DND-41 (cell line): ENCODE results near the gene ATP6V1C2.
A peak's percentile ranks its signal among the peaks of the same experiment; 100 is the strongest.

Experiments
- ATAC-seq: fragments of 200-7000 bp; cut with Tn5 transposase; 3 replicates; pipeline ENCODE4 v1.9.1; 2021; ENCODE audit warnings: low read depth; ENCODE audit not compliant: insufficient read depth
- DNase-seq: peaks from one replicate; pipeline ENCODE4 v3.0.0-alpha.2; 2020
- H2AFZ ChIP-seq: 2 replicates; pipeline ENCODE4 v1.6.0; 2012; ENCODE audit warnings: low read depth, low read length
- H3K27ac ChIP-seq: 2 replicates; pipeline ENCODE4 v1.5.1; 2012; ENCODE audit warnings: low read length, inconsistent platforms
- H3K27me3 ChIP-seq: fragments of 200-600 bp; sonication (generic); 2 replicates; pipeline ENCODE4 v1.6.0; 2012; ENCODE audit warnings: low read length, mild to moderate bottlenecking, inconsistent platforms; ENCODE audit not compliant: insufficient read depth, poor library complexity
- H3K36me3 ChIP-seq: 2 replicates; pipeline ENCODE4 v1.5.1; 2012; ENCODE audit warnings: low read length, inconsistent platforms; ENCODE audit not compliant: insufficient read depth
- H3K4me1 ChIP-seq: 2 replicates; pipeline ENCODE4 v1.5.1; 2012; ENCODE audit warnings: mild to moderate bottlenecking, low read length; ENCODE audit not compliant: insufficient read depth
- H3K4me2 ChIP-seq: 2 replicates; pipeline ENCODE4 v1.6.0; 2012; ENCODE audit warnings: mild to moderate bottlenecking, moderate library complexity, low read length, inconsistent platforms; ENCODE audit not compliant: insufficient read depth
- H3K4me3 ChIP-seq, 2 experiments: fragments of 200-600 bp in 1 of 2; shearing (Covaris generic) in 1 of 2; 2 replicates each; pipeline ENCODE4 v1.5.1; 2012 to 2016; ENCODE audit warnings: inconsistent platforms in 2 of 2, low read length in 2 of 2, mild to moderate bottlenecking in 2 of 2, low read depth in 1 of 2, moderate library complexity in 1 of 2
- H3K79me2 ChIP-seq: 2 replicates; pipeline ENCODE4 v1.6.0; 2012; ENCODE audit warnings: low read length, inconsistent platforms; ENCODE audit not compliant: insufficient read depth
- H3K9ac ChIP-seq: 2 replicates; pipeline ENCODE4 v1.6.0; 2012; ENCODE audit warnings: low read depth, mild to moderate bottlenecking, inconsistent platforms, low read length, moderate library complexity
- H3K9me3 ChIP-seq: 2 replicates; pipeline ENCODE4 v1.5.1; 2012; ENCODE audit warnings: low read length, moderate library complexity, mild to moderate bottlenecking, inconsistent platforms; ENCODE audit not compliant: insufficient read depth, severe bottlenecking
- H4K20me1 ChIP-seq: 2 replicates; pipeline ENCODE4 v1.6.0; 2012; ENCODE audit warnings: low read length; ENCODE audit not compliant: insufficient read depth
- CTCF ChIP-seq: IDR thresholded peaks from 2 replicates; pipeline ENCODE4 v1.5.1; 2012; ENCODE audit warnings: borderline replicate concordance, low read length, moderate library complexity, mild to moderate bottlenecking; ENCODE audit not compliant: poor library complexity, severe bottlenecking; ENCODE audit errors: extremely low read depth
- EZH2 ChIP-seq: IDR thresholded peaks from 3 replicates; pipeline ENCODE4 v1.6.1; 2012; ENCODE audit warnings: borderline replicate concordance, low read depth, mild to moderate bottlenecking, moderate library complexity, low read length, inconsistent platforms; ENCODE audit not compliant: severe bottlenecking

The ATP6V1C2 gene

DNA sequence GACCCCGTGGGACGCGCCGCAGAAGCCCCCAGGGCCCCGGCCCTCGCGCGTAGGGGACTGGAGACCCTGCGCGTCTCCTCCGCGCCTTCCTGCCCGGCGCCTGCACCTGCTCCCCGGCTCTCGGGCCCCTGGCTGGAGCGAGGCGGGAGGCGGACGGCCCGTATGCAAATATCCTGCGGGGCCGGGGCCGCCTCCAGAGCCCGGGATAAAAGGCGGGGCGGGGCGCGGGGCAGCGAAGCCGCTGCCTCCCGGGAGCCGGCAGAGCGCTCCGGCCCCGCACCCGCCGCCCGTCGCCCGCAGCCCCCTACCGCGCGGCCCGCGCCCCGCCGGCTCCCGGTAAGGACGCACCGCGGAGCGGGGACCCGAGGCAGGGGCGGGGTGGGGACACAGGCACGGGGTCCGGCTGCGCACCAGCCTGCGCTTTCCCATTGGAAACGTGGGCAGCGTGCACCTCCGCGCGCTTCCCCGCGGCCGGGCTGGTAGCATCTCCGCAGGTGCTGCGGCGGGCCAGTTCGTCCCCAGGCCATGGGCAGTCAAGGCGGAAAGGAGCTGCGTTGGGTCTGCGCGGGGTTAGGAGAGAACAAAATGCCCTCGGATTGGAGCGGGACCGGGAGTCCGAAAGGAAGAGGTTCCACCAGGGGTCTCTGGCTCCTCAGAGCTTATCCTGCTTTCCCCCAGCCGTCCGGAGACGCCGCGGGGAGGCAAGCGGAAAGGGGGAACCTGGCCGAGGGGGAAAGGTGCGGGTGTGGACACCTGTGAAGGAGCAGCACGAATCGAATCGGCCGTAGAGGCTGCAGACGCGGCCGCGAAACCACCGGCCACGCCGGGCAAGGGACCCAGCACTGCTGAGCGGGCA is at the start of gene ATP6V1C2:
Gene ATP6V1C2 (plus strand): TSS at position 235 of the 856 bp plus-strand sequence. CDS start 1,220 bp downstream, outside the sequence.
- no peak within 1 kb of the TSS for H3K4me3 ChIP-seq
- ATAC-seq (no peak), DNase-seq (no peak)

DNA sequence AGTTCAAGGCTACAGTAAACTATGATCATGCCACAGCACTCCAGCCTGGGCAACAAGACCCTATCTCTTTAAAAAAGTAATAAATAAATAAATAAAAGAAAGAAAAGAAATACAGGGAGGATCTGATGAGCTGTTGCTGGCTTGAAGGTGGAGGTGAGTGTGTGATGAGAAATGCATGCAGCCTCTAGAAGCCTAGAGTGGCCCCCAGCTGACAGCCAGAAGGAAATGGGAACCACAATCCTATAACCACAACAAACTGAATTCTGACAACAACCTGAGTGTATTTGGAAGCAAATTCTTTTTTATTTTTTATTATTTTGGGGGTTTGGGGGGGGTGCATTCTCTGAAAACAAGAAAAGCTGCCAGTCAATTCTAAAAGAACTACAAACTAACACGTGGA is 46.3 kb upstream of the ATP6V1C2 start:
- TF ChIP-seq EZH2 (no peak), CTCF (no peak)
- Histone ChIP-seq H3K4me3 (no peak overlapping the region), H3K9me3 (no peaks in the 10 kb centered on the region), H3K36me3 (peaks cover 52% of the 10 kb centered on the region), H3K4me2 (no peak overlapping the region), H3K27ac (peak overlapping the region; percentile 55; the same call in 1 of the 2 replicates), H3K9ac (no peak overlapping the region), H3K79me2 (0 out of 2 replicates have a peak, but pooled peaks cover 3% of the 10 kb centered on the region), H2AFZ (no peak overlapping the region), H3K27me3 (no peaks in the 10 kb centered on the region), H4K20me1 (no peaks in the 10 kb centered on the region; the same call in 1 of the 2 replicates), H3K4me1 (peaks cover 19% of the 10 kb centered on the region)
- ATAC-seq (peak; percentile 95), DNase-seq (peak; percentile 50)

More for the DNA sequence above, at the start of gene ATP6V1C2:
- Histone ChIP-seq H2AFZ (no peak within 1 kb of the TSS), H3K9ac (no peak within 1 kb of the TSS), H3K4me2 (no peak within 1 kb of the TSS), H4K20me1 (no peaks in the 10 kb centered on the region), H3K79me2 (no peaks in the 10 kb centered on the region), H3K27ac (no peak within 1 kb of the TSS), H3K36me3 (no peaks in the 10 kb centered on the region), H3K9me3 (no peaks in the 10 kb centered on the region), H3K4me1 (no peaks in the 10 kb centered on the region), H3K27me3 (peaks cover 12% of the 10 kb centered on the region)
- TF ChIP-seq CTCF (no peak), EZH2 (no peak)

DNA sequence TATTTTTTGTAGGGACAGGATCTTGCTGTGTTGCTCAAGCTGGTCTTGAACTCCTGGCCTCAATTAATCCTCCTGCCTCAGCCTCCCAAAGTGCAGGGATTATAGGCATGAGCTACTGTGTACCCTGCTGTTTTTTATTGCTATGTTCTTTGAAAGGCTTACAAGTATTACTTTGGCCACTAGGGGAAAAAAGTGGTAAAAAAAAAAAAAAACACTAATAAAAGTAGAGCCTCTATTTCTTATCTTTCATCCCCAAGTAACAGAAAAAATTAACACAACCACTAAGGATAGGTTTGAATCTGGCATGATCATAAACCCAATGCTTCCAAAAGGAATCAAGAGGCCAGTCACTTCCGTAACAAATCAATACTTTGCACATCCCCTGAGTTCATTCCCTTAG is 43.2 kb upstream of the ATP6V1C2 start:
- Histone ChIP-seq H3K79me2 (peaks cover 7% of the 10 kb centered on the region; the same call in 1 of the 2 replicates), H3K27ac (no peak overlapping the region), H3K4me3 (no peak overlapping the region), H4K20me1 (no peaks in the 10 kb centered on the region; the same call in 1 of the 2 replicates), H3K9me3 (no peaks in the 10 kb centered on the region), H2AFZ (no peak overlapping the region), H3K4me2 (no peak overlapping the region), H3K4me1 (peaks cover 19% of the 10 kb centered on the region), H3K36me3 (peaks cover 51% of the 10 kb centered on the region; the same call in 1 of the 2 replicates), H3K27me3 (no peaks in the 10 kb centered on the region), H3K9ac (no peak overlapping the region)
- TF ChIP-seq CTCF (peak; percentile 33), EZH2 (no peak)
- ATAC-seq (no peak), DNase-seq (no peak)
